ENCODE results near the gene RFTN2. TPM values are rescaled to one million over a fixed set of nuclear protein-coding genes. Genes with fewer than 3 reads are reported as not detected.

RFTN2 gene
- total and polyA plus RNA-seq, 2 of the 13 experiments (the other 11 are each of a cell fraction or from before 2014, with no cell fraction given) = not detected

GRCh38 chr2:197613509-197613987 is 61.8 kb downstream of the RFTN2 start (continued):
- TF ChIP-seq ZNF749 (CRISPR knock-in tag; IDR thresholded peaks at IDR 0.05; ENCODE audit: borderline replicate concordance) = peak; percentile 94; the same call in 1 of the 2 replicates
- TF ChIP-seq CC2D1A (CRISPR knock-in tag; IDR thresholded peaks at IDR 0.05) = no peak
- peak; percentile 99 for TF ChIP-seq HHEX (CRISPR knock-in tag; IDR thresholded peaks at IDR 0.05)
- TF ChIP-seq ZMYM2 (CRISPR knock-in tag; IDR thresholded peaks at IDR 0.05) = peak; percentile 95
- peak; percentile 69 for TF ChIP-seq TSC22D2 (CRISPR knock-in tag; IDR thresholded peaks at IDR 0.05; ENCODE audit: borderline replicate concordance)
- peak; percentile 97; the same call in 1 of the 2 replicates for TF ChIP-seq IKZF5 (CRISPR knock-in tag; IDR thresholded peaks at IDR 0.05)
- no peak for TF ChIP-seq ZNF672 (CRISPR knock-in tag; IDR thresholded peaks at IDR 0.05)
- TF ChIP-seq ZNF724P (CRISPR knock-in tag; IDR thresholded peaks at IDR 0.05; ENCODE audit: borderline replicate concordance) = 0 out of 2 replicates have a peak, but pooled peaks have one; percentile 35
- TF ChIP-seq, protein P1, sequence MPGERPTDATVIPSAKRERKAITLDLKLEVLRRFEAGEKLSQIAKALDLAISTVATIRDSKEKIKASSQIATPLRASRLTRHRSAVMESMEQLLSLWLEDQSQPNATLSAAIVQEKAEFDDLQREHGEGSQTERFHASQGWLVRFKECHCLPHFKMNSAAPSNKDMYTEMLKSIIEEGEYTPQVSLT (CRISPR knock-in tag; IDR thresholded peaks at IDR 0.05; ENCODE audit: borderline replicate concordance, low read depth) = 0 out of 2 replicates have a peak, but pooled peaks have one; percentile 72
- peak; percentile 39; the same call in 1 of the 2 replicates for TF ChIP-seq ZNF790 (CRISPR knock-in tag; IDR thresholded peaks at IDR 0.05; ENCODE audit: borderline replicate concordance)
- no peak for TF ChIP-seq ZNF605 (CRISPR knock-in tag; IDR thresholded peaks at IDR 0.05)
- TF ChIP-seq HOXA5 (CRISPR knock-in tag; IDR thresholded peaks at IDR 0.05) = peak; percentile 97
- TF ChIP-seq, protein P2, sequence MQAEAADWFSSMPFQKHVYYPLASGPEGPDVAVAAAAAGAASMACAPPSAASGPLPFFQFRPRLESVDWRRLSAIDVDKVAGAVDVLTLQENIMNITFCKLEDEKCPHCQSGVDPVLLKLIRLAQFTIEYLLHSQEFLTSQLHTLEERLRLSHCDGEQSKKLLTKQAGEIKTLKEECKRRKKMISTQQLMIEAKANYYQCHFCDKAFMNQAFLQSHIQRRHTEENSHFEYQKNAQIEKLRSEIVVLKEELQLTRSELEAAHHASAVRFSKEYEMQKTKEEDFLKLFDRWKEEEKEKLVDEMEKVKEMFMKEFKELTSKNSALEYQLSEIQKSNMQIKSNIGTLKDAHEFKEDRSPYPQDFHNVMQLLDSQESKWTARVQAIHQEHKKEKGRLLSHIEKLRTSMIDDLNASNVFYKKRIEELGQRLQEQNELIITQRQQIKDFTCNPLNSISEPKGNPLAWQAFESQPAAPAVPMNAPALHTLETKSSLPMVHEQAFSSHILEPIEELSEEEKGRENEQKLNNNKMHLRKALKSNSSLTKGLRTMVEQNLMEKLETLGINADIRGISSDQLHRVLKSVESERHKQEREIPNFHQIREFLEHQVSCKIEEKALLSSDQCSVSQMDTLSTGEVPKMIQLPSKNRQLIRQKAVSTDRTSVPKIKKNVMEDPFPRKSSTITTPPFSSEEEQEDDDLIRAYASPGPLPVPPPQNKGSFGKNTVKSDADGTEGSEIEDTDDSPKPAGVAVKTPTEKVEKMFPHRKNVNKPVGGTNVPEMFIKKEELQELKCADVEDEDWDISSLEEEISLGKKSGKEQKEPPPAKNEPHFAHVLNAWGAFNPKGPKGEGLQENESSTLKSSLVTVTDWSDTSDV (CRISPR knock-in tag; IDR thresholded peaks at IDR 0.05) = no peak
- TF ChIP-seq SP1 (IDR thresholded peaks at IDR 0.05) = no peak
- 0 out of 2 replicates have a peak, but pooled peaks have one; percentile 30 for TF ChIP-seq SP1 (CRISPR knock-in tag; IDR thresholded peaks at IDR 0.05)
- no peak for TF ChIP-seq ZNF577 (CRISPR knock-in tag; IDR thresholded peaks at IDR 0.05; ENCODE audit: borderline replicate concordance, low read depth)
- TF ChIP-seq FOSL1 (CRISPR knock-in tag; IDR thresholded peaks at IDR 0.05; ENCODE audit: borderline replicate concordance) = peak; percentile 37; the same call in 1 of the 2 replicates
- TF ChIP-seq, protein P3, sequence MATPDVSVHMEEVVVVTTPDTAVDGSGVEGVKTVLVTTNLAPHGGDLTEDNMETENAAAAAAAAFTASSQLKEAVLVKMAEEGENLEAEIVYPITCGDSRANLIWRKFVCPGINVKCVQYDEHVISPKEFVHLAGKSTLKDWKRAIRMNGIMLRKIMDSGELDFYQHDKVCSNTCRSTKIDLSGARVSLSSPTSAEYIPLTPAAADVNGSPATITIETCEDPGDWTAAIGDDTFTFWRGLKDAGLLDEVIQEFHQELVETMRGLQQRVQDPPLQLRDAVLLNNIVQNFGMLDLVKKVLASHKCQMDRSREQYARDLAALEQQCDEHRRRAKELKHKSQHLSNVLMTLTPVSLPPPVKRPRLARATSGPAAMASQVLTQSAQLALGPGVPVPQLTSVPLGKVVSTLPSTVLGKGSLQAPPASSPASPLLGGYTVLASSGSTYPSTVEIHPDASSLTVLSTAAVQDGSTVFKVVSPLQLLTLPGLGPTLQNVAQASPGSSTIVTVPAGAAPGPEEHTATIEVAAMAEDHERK (CRISPR knock-in tag; IDR thresholded peaks at IDR 0.05; ENCODE audit: low read depth) = no peak; the same call in 1 of the 2 replicates
- TF ChIP-seq SMC3 (IDR thresholded peaks at IDR 0.05; ENCODE audit: low read length) = peak; percentile 77; the same call in 1 of the 2 replicates
- TF ChIP-seq ATM (IDR thresholded peaks at IDR 0.05; ENCODE audit: borderline replicate concordance) = no peak; the same call in 1 of the 2 replicates
- TF ChIP-seq ZNF775 (CRISPR knock-in tag; IDR thresholded peaks at IDR 0.05; ENCODE audit: borderline replicate concordance) = no peak
- no peak for TF ChIP-seq CREBL2 (CRISPR knock-in tag; IDR thresholded peaks at IDR 0.05; ENCODE audit: borderline replicate concordance)
- TF ChIP-seq SNAI1 (CRISPR knock-in tag; IDR thresholded peaks at IDR 0.05; ENCODE audit: borderline replicate concordance) = no peak
- TF ChIP-seq THAP11 (CRISPR knock-in tag; IDR thresholded peaks at IDR 0.05) = peak; percentile 92
- no peak for TF ChIP-seq PTBP1 (IDR thresholded peaks at IDR 0.05; ENCODE audit: low read depth, low read length, poor library complexity, severe bottlenecking)
- TF ChIP-seq RARA (CRISPR knock-in tag; IDR thresholded peaks at IDR 0.05) = peak; percentile 95

All from HepG2 (cell line).